Ishikawa (cell line): ENCODE results near the gene PIP4K2A.

Experiments
- CEBPB ChIP-seq: IDR thresholded peaks from 2 replicates; pipeline ENCODE4 v1.6.1; 2012
- EP300 ChIP-seq: IDR thresholded peaks from 2 replicates; pipeline ENCODE4 v1.6.1; 2012; ENCODE audit warnings: borderline replicate concordance
- FOXM1 ChIP-seq: IDR thresholded peaks from 2 replicates; pipeline ENCODE4 v1.6.1; 2012; ENCODE audit warnings: low read depth, borderline replicate concordance
- NFIC ChIP-seq: IDR thresholded peaks from 2 replicates; pipeline ENCODE4 v1.6.1; 2012
- TAF1 ChIP-seq: IDR thresholded peaks from 2 replicates; pipeline ENCODE4 v1.6.1; 2012; ENCODE audit warnings: low read depth, mild to moderate bottlenecking
- TCF12 ChIP-seq: IDR thresholded peaks from 2 replicates; pipeline ENCODE4 v1.6.1; 2012; ENCODE audit warnings: low read depth
- TEAD4 ChIP-seq: IDR thresholded peaks from 2 replicates; pipeline ENCODE4 v1.6.1; 2012
- ZBTB7A ChIP-seq: IDR thresholded peaks from 2 replicates; pipeline ENCODE4 v1.6.1; 2012; ENCODE audit warnings: low read depth
- TF ChIP-seq, protein P1 (sequence below): IDR thresholded peaks from 2 replicates; pipeline ENCODE4 v1.6.1; 2012
- TF ChIP-seq, protein P2 (sequence below): IDR thresholded peaks from 2 replicates; pipeline ENCODE4 v1.6.1; 2012
- TF ChIP-seq, protein P3 (sequence below): IDR thresholded peaks from 2 replicates; pipeline ENCODE4 v1.6.1; 2012; ENCODE audit warnings: low read depth, mild to moderate bottlenecking

DNA sequence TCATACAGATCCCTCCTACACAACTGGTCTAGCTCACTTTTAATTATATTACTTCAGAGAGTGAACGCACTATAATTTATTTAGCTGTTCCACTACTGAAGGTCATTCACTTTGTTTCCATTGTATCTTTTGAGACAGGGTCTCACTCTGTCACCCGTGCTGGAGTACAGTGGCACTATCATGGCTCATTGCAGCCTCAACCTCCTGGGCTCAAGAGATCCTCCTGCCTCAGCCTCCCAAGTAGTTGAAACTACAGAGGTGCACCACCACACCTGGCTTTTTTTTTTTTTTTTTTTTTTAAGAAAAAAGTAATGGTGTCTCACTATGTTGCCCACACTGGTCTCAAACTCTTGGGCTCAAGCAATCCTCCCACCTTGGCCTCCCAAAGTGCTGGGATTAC is 49.0 kb downstream of the PIP4K2A start:
- TF ChIP-seq, protein P1, sequence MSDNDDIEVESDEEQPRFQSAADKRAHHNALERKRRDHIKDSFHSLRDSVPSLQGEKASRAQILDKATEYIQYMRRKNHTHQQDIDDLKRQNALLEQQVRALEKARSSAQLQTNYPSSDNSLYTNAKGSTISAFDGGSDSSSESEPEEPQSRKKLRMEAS: no peak
- no peak for TF ChIP-seq EP300
- no peak for TF ChIP-seq NFIC
- TF ChIP-seq, protein P2, sequence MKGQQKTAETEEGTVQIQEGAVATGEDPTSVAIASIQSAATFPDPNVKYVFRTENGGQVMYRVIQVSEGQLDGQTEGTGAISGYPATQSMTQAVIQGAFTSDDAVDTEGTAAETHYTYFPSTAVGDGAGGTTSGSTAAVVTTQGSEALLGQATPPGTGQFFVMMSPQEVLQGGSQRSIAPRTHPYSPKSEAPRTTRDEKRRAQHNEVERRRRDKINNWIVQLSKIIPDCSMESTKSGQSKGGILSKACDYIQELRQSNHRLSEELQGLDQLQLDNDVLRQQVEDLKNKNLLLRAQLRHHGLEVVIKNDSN: no peak
- TF ChIP-seq CEBPB: no peak
- TF ChIP-seq ZBTB7A: no peak
- TF ChIP-seq TEAD4: no peak
- TF ChIP-seq, protein P3, sequence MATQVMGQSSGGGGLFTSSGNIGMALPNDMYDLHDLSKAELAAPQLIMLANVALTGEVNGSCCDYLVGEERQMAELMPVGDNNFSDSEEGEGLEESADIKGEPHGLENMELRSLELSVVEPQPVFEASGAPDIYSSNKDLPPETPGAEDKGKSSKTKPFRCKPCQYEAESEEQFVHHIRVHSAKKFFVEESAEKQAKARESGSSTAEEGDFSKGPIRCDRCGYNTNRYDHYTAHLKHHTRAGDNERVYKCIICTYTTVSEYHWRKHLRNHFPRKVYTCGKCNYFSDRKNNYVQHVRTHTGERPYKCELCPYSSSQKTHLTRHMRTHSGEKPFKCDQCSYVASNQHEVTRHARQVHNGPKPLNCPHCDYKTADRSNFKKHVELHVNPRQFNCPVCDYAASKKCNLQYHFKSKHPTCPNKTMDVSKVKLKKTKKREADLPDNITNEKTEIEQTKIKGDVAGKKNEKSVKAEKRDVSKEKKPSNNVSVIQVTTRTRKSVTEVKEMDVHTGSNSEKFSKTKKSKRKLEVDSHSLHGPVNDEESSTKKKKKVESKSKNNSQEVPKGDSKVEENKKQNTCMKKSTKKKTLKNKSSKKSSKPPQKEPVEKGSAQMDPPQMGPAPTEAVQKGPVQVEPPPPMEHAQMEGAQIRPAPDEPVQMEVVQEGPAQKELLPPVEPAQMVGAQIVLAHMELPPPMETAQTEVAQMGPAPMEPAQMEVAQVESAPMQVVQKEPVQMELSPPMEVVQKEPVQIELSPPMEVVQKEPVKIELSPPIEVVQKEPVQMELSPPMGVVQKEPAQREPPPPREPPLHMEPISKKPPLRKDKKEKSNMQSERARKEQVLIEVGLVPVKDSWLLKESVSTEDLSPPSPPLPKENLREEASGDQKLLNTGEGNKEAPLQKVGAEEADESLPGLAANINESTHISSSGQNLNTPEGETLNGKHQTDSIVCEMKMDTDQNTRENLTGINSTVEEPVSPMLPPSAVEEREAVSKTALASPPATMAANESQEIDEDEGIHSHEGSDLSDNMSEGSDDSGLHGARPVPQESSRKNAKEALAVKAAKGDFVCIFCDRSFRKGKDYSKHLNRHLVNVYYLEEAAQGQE: no peak
- TF ChIP-seq FOXM1: no peak
- no peak for TF ChIP-seq TAF1
- no peak for TF ChIP-seq TCF12
